Measurements from ENCODE around the gene NAA80.
A peak's percentile ranks its signal among the peaks of the same experiment; 100 is the strongest.
"Not testable (repeated sequence)": the region's sequence is repeated elsewhere in the genome, so short reads cannot be mapped to it uniquely, and the experiment has no call there.

The NAA80 gene

DNA sequence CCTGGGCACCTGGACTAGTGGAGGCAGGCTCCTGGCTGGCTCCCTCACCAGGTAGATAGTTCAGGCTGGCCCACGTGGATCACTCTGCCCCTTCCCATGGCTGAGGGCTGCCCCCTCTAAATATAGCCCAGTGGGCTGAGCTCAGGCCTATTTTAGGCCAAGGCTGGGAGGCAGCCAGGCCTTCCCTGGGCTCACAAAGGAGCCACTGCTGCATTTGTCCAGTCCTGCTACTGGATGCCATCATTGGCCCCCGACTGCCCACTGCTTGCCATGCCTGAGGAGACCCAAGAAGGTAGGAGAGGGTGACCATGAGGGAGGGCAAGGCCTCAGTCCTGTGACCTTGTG lies 20.4 kb downstream of the NAA80 start, which contains the start of gene LSMEM2:
TSS of gene LSMEM2 (plus strand) at position 208 of the 345 bp plus-strand sequence. CDS start at position 235, 27 bp downstream.
- no peak within 1 kb of the TSS for H3K4me3 ChIP-seq
- no peaks in the 10 kb centered on the region for H3K27me3 ChIP-seq (ENCODE audit: low read depth)
- in situ Hi-C loops (cut with MboI; ENCODE audit: low sequenced_read_pairs), result no loop called here
- H3K4me1 ChIP-seq, result no peaks in the 10 kb centered on the region; the same call in 1 of the 2 replicates
- no peaks in the 10 kb centered on the region for H3K36me3 ChIP-seq (replicated peaks)
- no peak for DNase-seq (ENCODE audit: low spot score in 2 of 2)
- no peaks in the 10 kb centered on the region for H3K9me3 ChIP-seq

GRCh38 chr3:50278123-50278879 lies 20.9 kb downstream of the NAA80 start:
- no peaks in the 10 kb centered on the region for H3K36me3 ChIP-seq (replicated peaks)
- H3K9me3 ChIP-seq, result no peaks in the 10 kb centered on the region
- H3K27me3 ChIP-seq (ENCODE audit: low read depth), result no peaks in the 10 kb centered on the region
- no peaks in the 10 kb centered on the region; the same call in 1 of the 2 replicates for H3K4me1 ChIP-seq
- no peak for DNase-seq (ENCODE audit: low spot score in 2 of 2)
- in situ Hi-C loops (cut with MboI; ENCODE audit: low sequenced_read_pairs), result no loop called here
- no peak overlapping the region for H3K4me3 ChIP-seq

GRCh38 chr3:50276762-50277101 lies 22.5 kb downstream of the NAA80 start:
- in situ Hi-C loops (cut with MboI; ENCODE audit: low sequenced_read_pairs), result no loop called here
- no peaks in the 10 kb centered on the region; the same call in 1 of the 2 replicates for H3K4me1 ChIP-seq
- H3K27me3 ChIP-seq (ENCODE audit: low read depth), result no peaks in the 10 kb centered on the region
- no peaks in the 10 kb centered on the region for H3K9me3 ChIP-seq
- no peak for DNase-seq (ENCODE audit: low spot score in 2 of 2)
- no peaks in the 10 kb centered on the region for H3K36me3 ChIP-seq (replicated peaks)
- H3K4me3 ChIP-seq, result no peak overlapping the region

GRCh38 chr3:50275996-50276761 lies 23.0 kb downstream of the NAA80 start:
- in situ Hi-C loops (cut with MboI; ENCODE audit: low sequenced_read_pairs), result no loop called here
- DNase-seq (ENCODE audit: low spot score in 2 of 2), result no peak
- H3K9me3 ChIP-seq, result no peaks in the 10 kb centered on the region
- no peaks in the 10 kb centered on the region for H3K36me3 ChIP-seq (replicated peaks)
- no peaks in the 10 kb centered on the region; the same call in 1 of the 2 replicates for H3K4me1 ChIP-seq
- H3K27me3 ChIP-seq (ENCODE audit: low read depth), result no peaks in the 10 kb centered on the region
- no peak overlapping the region for H3K4me3 ChIP-seq

DNA sequence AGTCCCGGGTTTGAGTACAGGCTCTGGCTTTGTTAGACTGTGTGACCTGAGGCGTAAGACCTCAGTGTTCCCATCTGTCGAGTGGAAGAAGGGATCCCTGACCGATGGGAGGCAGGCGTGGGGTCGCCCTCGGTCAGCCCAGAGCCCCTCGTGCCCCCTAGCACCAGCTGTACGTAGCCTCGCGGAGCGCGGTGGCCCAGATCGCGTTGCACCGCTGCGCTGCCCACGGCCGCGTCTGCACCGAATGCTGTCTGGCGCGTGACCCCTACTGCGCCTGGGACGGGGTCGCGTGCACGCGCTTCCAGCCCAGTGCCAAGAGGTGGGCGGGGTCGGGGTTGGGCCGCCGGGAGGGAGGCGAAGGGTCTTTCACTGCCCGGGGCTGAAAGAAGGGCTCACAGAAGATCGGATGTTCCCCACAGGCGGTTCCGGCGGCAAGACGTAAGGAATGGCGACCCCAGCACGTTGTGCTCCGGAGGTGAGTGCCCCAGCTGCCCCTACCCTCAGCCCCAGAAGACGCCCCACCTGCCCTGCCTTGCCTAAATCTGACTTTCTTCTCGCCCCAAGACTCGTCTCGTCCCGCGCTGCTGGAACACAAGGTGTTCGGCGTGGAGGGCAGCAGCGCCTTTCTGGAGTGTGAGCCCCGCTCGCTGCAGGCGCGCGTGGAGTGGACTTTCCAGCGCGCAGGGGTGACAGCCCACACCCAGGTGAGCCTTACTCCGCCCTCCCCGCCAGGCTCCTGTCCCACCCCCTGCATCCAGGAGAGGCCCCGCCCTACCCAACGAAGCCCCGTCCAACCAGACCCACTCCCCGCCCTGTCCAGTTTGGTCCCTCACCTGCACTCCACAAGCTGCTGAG lies 23.8 kb downstream of the NAA80 start:
- no peaks in the 10 kb centered on the region for H3K9me3 ChIP-seq
- in situ Hi-C loops (cut with MboI; ENCODE audit: low sequenced_read_pairs), result no loop called here
- DNase-seq (ENCODE audit: low spot score in 2 of 2), result no peak
- H3K36me3 ChIP-seq (replicated peaks), result no peaks in the 10 kb centered on the region
- H3K4me3 ChIP-seq, result no peak overlapping the region
- H3K4me1 ChIP-seq, result no peaks in the 10 kb centered on the region; the same call in 1 of the 2 replicates
- H3K27me3 ChIP-seq (ENCODE audit: low read depth), result no peaks in the 10 kb centered on the region

GRCh38 chr3:50274371-50275104 lies 24.7 kb downstream of the NAA80 start:
- no peaks in the 10 kb centered on the region for H3K9me3 ChIP-seq
- H3K36me3 ChIP-seq (replicated peaks), result no peaks in the 10 kb centered on the region
- in situ Hi-C loops (cut with MboI; ENCODE audit: low sequenced_read_pairs), result loop anchor here (5.0 kb wide), 2 partner anchors 82 to 152 kb away; partner anchors contain the start of gene GNAT1
- no peaks in the 10 kb centered on the region; the same call in 1 of the 2 replicates for H3K4me1 ChIP-seq
- H3K4me3 ChIP-seq, result no peak overlapping the region; the same call in 1 of the 2 replicates
- no peaks in the 10 kb centered on the region for H3K27me3 ChIP-seq (ENCODE audit: low read depth)
- DNase-seq (ENCODE audit: low spot score in 2 of 2), result peak; percentile 40 to 87

- in situ Hi-C loops (cut with MboI; ENCODE audit: low sequenced_read_pairs), result loop anchor here (5.0 kb wide), 2 partner anchors 81 to 151 kb away; partner anchors contain the start of gene GNAT1
- DNase-seq (ENCODE audit: low spot score in 2 of 2), result no peak
- H3K4me3 ChIP-seq, result no peak overlapping the region
- H3K4me1 ChIP-seq, result no peaks in the 10 kb centered on the region; the same call in 1 of the 2 replicates
- H3K9me3 ChIP-seq, result no peaks in the 10 kb centered on the region
- no peaks in the 10 kb centered on the region for H3K36me3 ChIP-seq (replicated peaks)
- H3K27me3 ChIP-seq (ENCODE audit: low read depth), result no peaks in the 10 kb centered on the region
These were observed 25.5 kb downstream of the NAA80 start for GRCh38 chr3:50273689-50274065.

DNA sequence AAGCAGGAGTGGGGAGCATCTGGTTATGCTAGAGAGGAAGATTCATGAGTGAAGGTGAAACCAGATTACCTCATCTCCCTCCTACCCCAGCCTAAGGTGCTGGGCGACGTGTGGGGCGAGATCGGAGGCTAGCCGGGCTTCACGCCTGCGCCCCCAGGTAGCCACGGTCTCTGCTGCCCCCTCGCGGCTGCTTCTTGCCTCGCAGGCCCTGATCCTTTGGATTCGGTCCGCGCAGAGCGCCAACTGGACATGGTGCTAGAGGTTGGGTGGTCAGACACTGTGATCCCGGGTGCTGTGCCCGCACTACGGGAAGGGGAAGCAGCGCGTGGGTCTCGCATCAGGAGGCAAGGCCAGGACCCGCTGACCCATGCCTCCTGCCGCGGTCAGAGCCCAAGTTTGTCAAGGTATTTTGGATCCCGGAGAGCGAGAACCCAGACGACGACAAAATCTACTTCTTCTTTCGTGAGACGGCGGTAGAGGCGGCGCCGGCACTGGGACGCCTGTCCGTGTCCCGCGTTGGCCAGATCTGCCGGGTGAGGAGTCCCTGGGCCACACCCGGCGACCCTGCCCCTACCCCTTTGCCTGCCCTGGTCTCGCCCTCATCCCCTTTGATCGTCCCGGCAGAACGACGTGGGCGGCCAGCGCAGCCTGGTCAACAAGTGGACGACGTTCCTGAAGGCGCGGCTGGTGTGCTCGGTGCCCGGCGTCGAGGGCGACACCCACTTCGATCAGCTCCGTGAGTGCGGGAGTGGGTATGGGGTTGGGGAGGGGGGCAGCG lies 26.1 kb downstream of the NAA80 start:
- Histone ChIP-seq H3K9me3 (no peaks in the 10 kb centered on the region), H3K27me3 (ENCODE audit: low read depth) (no peaks in the 10 kb centered on the region), H3K36me3 (replicated peaks) (no peaks in the 10 kb centered on the region), H3K4me3 (peak overlapping the region; percentile 25), H3K4me1 (no peaks in the 10 kb centered on the region; the same call in 1 of the 2 replicates)
- in situ Hi-C loops (cut with MboI; ENCODE audit: low sequenced_read_pairs), result loop anchor here (5.0 kb wide), 2 partner anchors 81 to 151 kb away; partner anchors contain the start of gene GNAT1
- DNase-seq (ENCODE audit: low spot score in 2 of 2), result peak; percentile 58 to 93

DNA sequence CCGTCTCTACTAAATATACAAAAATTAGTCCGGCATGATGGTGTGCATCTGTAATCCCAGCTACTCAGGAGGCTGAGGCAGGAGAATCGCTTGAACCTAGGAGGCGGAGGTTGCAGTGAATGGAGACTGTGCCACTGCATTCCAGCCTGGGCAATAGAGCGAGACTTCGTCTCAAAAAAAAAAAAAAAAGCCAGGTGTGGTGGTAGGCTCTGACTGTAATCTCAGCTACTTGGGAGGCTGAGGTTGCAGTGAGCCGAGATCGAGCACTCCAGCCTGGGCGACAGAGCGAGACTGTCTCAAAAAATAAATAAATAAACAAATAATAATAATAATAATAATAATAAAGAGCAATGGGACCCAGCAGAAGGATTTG lies 26.7 kb downstream of the NAA80 start:
- H3K27me3 ChIP-seq (ENCODE audit: low read depth); H3K4me3 ChIP-seq; H3K9me3 ChIP-seq; DNase-seq (ENCODE audit: low spot score in 2 of 2); H3K36me3 ChIP-seq (replicated peaks); H3K4me1 ChIP-seq: not testable (repeated sequence)
- in situ Hi-C loops (cut with MboI; ENCODE audit: low sequenced_read_pairs), result loop anchor here (5.0 kb wide), 2 partner anchors 80 to 150 kb away; partner anchors contain the start of gene GNAT1

- H3K27me3 ChIP-seq (ENCODE audit: low read depth), result peaks cover 4% of the 10 kb centered on the region
- DNase-seq (ENCODE audit: low spot score in 2 of 2), result no peak
- in situ Hi-C loops (cut with MboI; ENCODE audit: low sequenced_read_pairs), result loop anchor here (5.0 kb wide), 2 partner anchors 79 to 149 kb away; partner anchors contain the start of gene GNAT1
- H3K4me1 ChIP-seq, result no peaks in the 10 kb centered on the region; the same call in 1 of the 2 replicates
- no peak overlapping the region for H3K4me3 ChIP-seq
- no peaks in the 10 kb centered on the region for H3K9me3 ChIP-seq
- no peaks in the 10 kb centered on the region for H3K36me3 ChIP-seq (replicated peaks)
These were observed 27.8 kb downstream of the NAA80 start for GRCh38 chr3:50271314-50271936.

DNA sequence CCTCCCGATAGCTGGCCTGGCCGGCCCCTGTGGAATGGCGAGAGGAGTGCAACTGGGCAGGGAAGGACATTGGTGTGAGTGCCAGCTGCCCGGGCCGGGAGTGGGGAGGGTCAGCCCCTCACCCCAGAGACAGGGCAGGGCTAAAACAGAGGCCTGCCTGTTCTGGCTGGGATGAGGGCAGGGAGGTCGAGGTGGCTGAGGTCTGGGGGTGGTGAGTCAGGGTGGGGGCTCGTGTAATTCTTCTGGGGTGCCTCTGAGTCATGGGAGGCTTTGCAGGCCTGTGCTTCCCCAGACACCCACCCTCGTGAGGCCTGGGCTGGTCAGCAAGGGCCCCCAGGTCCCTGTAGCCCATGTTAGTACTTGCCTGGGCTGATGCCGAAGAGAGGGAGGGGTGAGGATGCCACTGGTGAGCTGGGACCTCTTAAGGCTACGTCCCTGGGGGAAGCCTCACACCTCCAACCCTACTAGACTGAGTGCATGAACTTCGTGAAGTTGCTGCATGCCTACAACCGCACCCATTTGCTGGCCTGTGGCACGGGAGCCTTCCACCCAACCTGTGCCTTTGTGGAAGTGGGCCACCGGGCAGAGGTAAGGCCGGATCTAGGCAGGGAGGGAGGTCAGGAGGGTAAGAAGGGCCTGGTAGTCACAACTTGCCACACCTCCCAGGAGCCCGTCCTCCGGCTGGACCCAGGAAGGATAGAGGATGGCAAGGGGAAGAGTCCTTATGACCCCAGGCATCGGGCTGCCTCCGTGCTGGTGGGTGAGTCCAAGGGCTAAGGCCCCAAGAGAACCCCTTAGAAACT lies 28.6 kb downstream of the NAA80 start:
- H3K4me3 ChIP-seq, result no peak overlapping the region
- no peak for DNase-seq (ENCODE audit: low spot score in 2 of 2)
- H3K4me1 ChIP-seq, result no peaks in the 10 kb centered on the region; the same call in 1 of the 2 replicates
- H3K9me3 ChIP-seq, result no peaks in the 10 kb centered on the region
- H3K27me3 ChIP-seq (ENCODE audit: low read depth), result peaks cover 4% of the 10 kb centered on the region
- H3K36me3 ChIP-seq (replicated peaks), result no peaks in the 10 kb centered on the region
- in situ Hi-C loops (cut with MboI; ENCODE audit: low sequenced_read_pairs), result loop anchor here (5.0 kb wide), 2 partner anchors 78 to 148 kb away; partner anchors contain the start of gene GNAT1
